Common myeloid progenitor, CD34-positive (primary cell): ENCODE measurements around the gene OR6S1.
"Not testable (repeated sequence)": the region's sequence is repeated elsewhere in the genome, so short reads cannot be mapped to it uniquely, and the experiment has no call there.

ENCODE experiments used
- CTCF ChIA-PET: fragments of 350-600 bp; sonication (Branson Sonifier 250); formaldehyde crosslinking; loops from one replicate; lab custom pipeline; 2021; ENCODE audit warnings: antibody characterized with exemption; lab: Charles Lee
- POLR2A ChIA-PET: fragments of 350-600 bp; sonication (Branson Sonifier 250); formaldehyde crosslinking; loops from one replicate; lab custom pipeline; 2021; ENCODE audit warnings: antibody characterized with exemption; lab: Charles Lee
- DNase-seq, 3 donors: peaks; one replicate each; pipeline versions ENCODE4 v3.0.0 to v3.0.0-alpha.2; 2013
- H3K27ac ChIP-seq, 2 experiments: 1 replicate in 1 of 2; 2 replicates in 1 of 2; pipeline ENCODE4 v1.7.0; 2013; ENCODE audit warnings: inconsistent platforms in 2 of 2, low read length in 2 of 2, mild to moderate bottlenecking in 2 of 2, low read depth in 1 of 2, moderate library complexity in 1 of 2; ENCODE audit not compliant: severe bottlenecking in 2 of 2, insufficient read depth in 1 of 2, poor library complexity in 1 of 2
- H3K27me3 ChIP-seq, 5 experiments: replicated peaks in 2 of 5; 1 replicate in 3 of 5; 2 replicates in 2 of 5; pipeline versions ENCODE4 v1.6.1 to v1.7.0; 2013; ENCODE audit warnings: low read length in 4 of 5, mild to moderate bottlenecking in 2 of 5, moderate library complexity in 2 of 5, inconsistent platforms in 1 of 5; ENCODE audit not compliant: insufficient read depth in 5 of 5, control insufficient read depth in 4 of 5
- H3K36me3 ChIP-seq, 4 experiments: 1 replicate in 2 of 4; 2 replicates in 2 of 4; pipeline versions ENCODE4 v1.6.1 to v1.7.0; 2013; ENCODE audit warnings: low read length in 3 of 4, control low read depth in 1 of 4, mild to moderate bottlenecking in 1 of 4; ENCODE audit not compliant: control insufficient read depth in 4 of 4, insufficient read depth in 4 of 4
- H3K4me1 ChIP-seq, 4 experiments: 1 replicate in 3 of 4; 2 replicates in 1 of 4; pipeline versions ENCODE4 v1.6.1 to v1.7.1; 2013; ENCODE audit warnings: low read length in 3 of 4, mild to moderate bottlenecking in 3 of 4, control low read depth in 1 of 4, inconsistent platforms in 1 of 4, moderate library complexity in 1 of 4; ENCODE audit not compliant: control insufficient read depth in 4 of 4, insufficient read depth in 4 of 4; ENCODE audit errors: control extremely low read depth in 1 of 4
- H3K4me3 ChIP-seq, 7 experiments: 1 replicate in 4 of 7; 2 replicates in 3 of 7; pipeline versions ENCODE4 v1.5.1 to v1.7.0; 2013; ENCODE audit warnings: mild to moderate bottlenecking in 7 of 7, low read length in 6 of 7, moderate library complexity in 6 of 7, inconsistent platforms in 2 of 7, low read depth in 2 of 7, control low read depth in 1 of 7; ENCODE audit not compliant: insufficient read depth in 4 of 7, control insufficient read depth in 1 of 7; ENCODE audit errors: extremely low read depth in 1 of 7
- H3K9me3 ChIP-seq, 5 experiments: 1 replicate in 4 of 5; 2 replicates in 1 of 5; pipeline versions ENCODE4 v1.6.1 to v1.7.1; 2013; ENCODE audit warnings: low read length in 4 of 5, mild to moderate bottlenecking in 2 of 5, inconsistent platforms in 1 of 5, low read depth in 1 of 5, moderate library complexity in 1 of 5; ENCODE audit not compliant: control insufficient read depth in 4 of 5, insufficient read depth in 2 of 5; ENCODE audit errors: control extremely low read depth in 1 of 5
- WGBS: methylation state at CpG from one replicate; pipeline ENCODE4 v1.1.5; 2013; ENCODE audit not compliant: insufficient coverage; 5-methylcytosine and 5-hydroxymethylcytosine counted together

OR6S1 gene

GRCh38 chr14:20652996-20653975, 11.8 kb upstream of the OR6S1 start:
- Histone ChIP-seq H3K27ac (no peak overlapping the region), H3K4me1 (peaks cover 0 to 10% (median 3%) of the 10 kb centered on the region in 4 experiments), H3K36me3 (no peaks in the 10 kb centered on the region), H3K4me3 (peak overlapping the region in 4 of 7 experiments; percentile 38 to 50 (median 46)), H3K27me3 (peaks cover 22 to 66% (median 40%) of the 10 kb centered on the region in 5 experiments), H3K9me3 (no peaks in the 10 kb centered on the region)
- DNase-seq: peak; percentile 55 to 67 (median 63)
- WGBS: 3% methylated on average over 27 of the region's 39 CpGs
- CTCF ChIA-PET: interaction anchor here (1.4 to 15.1 kb wide), 3 partner anchors 16 to 40 kb away, joined by 3 to 179 read pairs (median 9); partner anchors contain the start of gene ANG
- POLR2A ChIA-PET: no interaction called here

- POLR2A ChIA-PET: no interaction called here
- CTCF ChIA-PET: interaction anchor here (0.8 to 1.1 kb wide), 2 partner anchors 11 to 19 kb away, joined by 3 read pairs; no protein-coding TSS in a partner anchor
Observed at GRCh38 chr14:20645481-20645880, 4.0 kb upstream of the OR6S1 start.

GRCh38 chr14:20644520-20644919, 3.0 kb upstream of the OR6S1 start:
- Histone ChIP-seq H3K27me3 (peaks cover 6 to 14% (median 6%) of the 10 kb centered on the region in 5 experiments), H3K9me3 (no peaks in the 10 kb centered on the region), H3K36me3 (no peaks in the 10 kb centered on the region), H3K4me3 (no peak overlapping the region), H3K27ac (no peak overlapping the region), H3K4me1 (no peaks in the 10 kb centered on the region)
- no CpG with 5 or more reads among the region's 2 CpGs for WGBS
- POLR2A ChIA-PET: no interaction called here
- CTCF ChIA-PET: no interaction called here
- DNase-seq: no peak

More at GRCh38 chr14:20645481-20645880, 4.0 kb upstream of the OR6S1 start:
- Histone ChIP-seq H3K4me3 (no peak overlapping the region), H3K4me1 (no peaks in the 10 kb centered on the region), H3K9me3 (no peaks in the 10 kb centered on the region), H3K27me3 (peaks cover 6 to 14% (median 6%) of the 10 kb centered on the region in 5 experiments), H3K27ac (no peak overlapping the region), H3K36me3 (no peaks in the 10 kb centered on the region)
- DNase-seq: no peak
- no CpG with 5 or more reads among the region's 1 CpG for WGBS

- CTCF ChIA-PET, H3K27ac ChIP-seq, POLR2A ChIA-PET, H3K36me3 ChIP-seq, H3K4me1 ChIP-seq, H3K9me3 ChIP-seq, DNase-seq, H3K4me3 ChIP-seq: not testable (repeated sequence)
- peaks cover 6 to 14% (median 8%) of the 10 kb centered on the region in 5 experiments for H3K27me3 ChIP-seq
- no CpG with 5 or more reads among the region's 3 CpGs for WGBS
Observed at GRCh38 chr14:20642755-20643154, 1.3 kb upstream of the OR6S1 start.

GRCh38 chr14:20642182-20642581, 691 bp upstream of the OR6S1 start:
- CTCF ChIA-PET: no interaction called here
- no peaks in the 10 kb centered on the region for H3K4me1 ChIP-seq
- H3K27ac ChIP-seq: no peak overlapping the region
- H3K27me3 ChIP-seq: peaks cover 5 to 14% (median 6%) of the 10 kb centered on the region in 5 experiments
- POLR2A ChIA-PET: interaction anchor here (0.5 kb wide), 1 partner anchor 16 kb away, joined by 3 read pairs; no protein-coding TSS in a partner anchor
- DNase-seq: no peak
- WGBS: 98% methylated on average over 5 of the region's 7 CpGs
- H3K36me3 ChIP-seq: no peaks in the 10 kb centered on the region
- no peak overlapping the region for H3K4me3 ChIP-seq
- H3K9me3 ChIP-seq: no peaks in the 10 kb centered on the region

GRCh38 chr14:20632831-20633691, 8.4 kb downstream of the OR6S1 start:
- POLR2A ChIA-PET: interaction anchor here (0.7 kb wide), 1 partner anchor 588 kb away, joined by 3 read pairs; no protein-coding TSS in a partner anchor
- no peaks in the 10 kb centered on the region for H3K36me3 ChIP-seq
- peak; percentile 73 to 89 (median 76) for DNase-seq
- H3K27me3 ChIP-seq: peaks cover 9 to 51% (median 42%) of the 10 kb centered on the region in 5 experiments
- H3K9me3 ChIP-seq: peaks cover 0 to 10% (median 4%) of the 10 kb centered on the region in 5 experiments
- no peak overlapping the region for H3K27ac ChIP-seq
- CTCF ChIA-PET: interaction anchor here (1.0 to 2.4 kb wide), 6 partner anchors 10 to 305 kb away, joined by 3 to 12 read pairs (median 5); no protein-coding TSS in a partner anchor
- WGBS: 9% methylated on average over 35 of the region's 45 CpGs
- peaks cover 10 to 33% (median 28%) of the 10 kb centered on the region in 4 experiments for H3K4me1 ChIP-seq
- H3K4me3 ChIP-seq: peak overlapping the region; percentile 24 to 89 (median 76)
